SH-SY5Y (cell line): ENCODE data around the gene TRIP13.

Experiments
- GATA2 ChIP-seq: IDR thresholded peaks from 2 replicates; pipeline ENCODE4 v1.6.1; 2011; ENCODE audit warnings: mild to moderate bottlenecking, low read depth, low read length
- GATA3 ChIP-seq: IDR thresholded peaks from 2 replicates; pipeline ENCODE4 v1.6.1; 2011; ENCODE audit warnings: low read depth, mild to moderate bottlenecking, low read length, moderate library complexity

GRCh38 chr5:947626-948471, 55.2 kb downstream of the TRIP13 start:
- no peak for TF ChIP-seq GATA3
- peak; percentile 74 for TF ChIP-seq GATA2
